ENCODE data around the gene CMIP. TPM values are rescaled to one million over a fixed set of nuclear protein-coding genes. Genes with fewer than 3 reads are reported as not detected.

The CMIP gene
- total RNA-seq, 3 donors from 2014 or later, result 14.9 to 23.9 (median 17.6) TPM

GRCh38 chr16:81635063-81635937, 190.7 kb downstream of the CMIP start:
- Histone ChIP-seq H3K27ac (peak overlapping the region; percentile 60 to 76), H3K4me1 (peaks cover 0 to 6% of the 10 kb centered on the region in 2 donors), H3K9me3 (no peaks in the 10 kb centered on the region), H3K27me3 (no peaks in the 10 kb centered on the region), H3K4me3 (no peak overlapping the region), H3K36me3 (no peaks in the 10 kb centered on the region)
- no peak for DNase-seq (ENCODE audit: low spot score in 2 of 2)
- TF ChIP-seq POLR2A (IDR thresholded peaks at IDR 0.05) (no peak), CTCF (IDR thresholded peaks at IDR 0.05) (no peak)
- intact Hi-C loops (cut with DNase I; ENCODE audit: low total_unique reads), result no loop called here

- intact Hi-C loops (cut with DNase I; ENCODE audit: low total_unique reads), result no loop called here
- Histone ChIP-seq H3K36me3 (no peaks in the 10 kb centered on the region), H3K9me3 (no peaks in the 10 kb centered on the region), H3K4me3 (no peak overlapping the region), H3K27me3 (no peaks in the 10 kb centered on the region), H3K4me1 (peaks cover 0 to 6% of the 10 kb centered on the region in 2 donors), H3K27ac (no peak overlapping the region)
- no peak for TF ChIP-seq CTCF (IDR thresholded peaks at IDR 0.05)
- no peak for TF ChIP-seq POLR2AphosphoS5 (IDR thresholded peaks at IDR 0.05)
- no peak for TF ChIP-seq POLR2A (IDR thresholded peaks at IDR 0.05)
- no peak for DNase-seq (ENCODE audit: low spot score in 2 of 2)
Observed at GRCh38 chr16:81636298-81636993, 191.8 kb downstream of the CMIP start.

- Histone ChIP-seq H3K27ac (peak overlapping the region; percentile 20 to 23), H3K4me1 (peaks cover 0 to 6% of the 10 kb centered on the region in 2 donors), H3K4me3 (no peak overlapping the region), H3K36me3 (no peaks in the 10 kb centered on the region), H3K9me3 (no peaks in the 10 kb centered on the region), H3K27me3 (no peaks in the 10 kb centered on the region)
- intact Hi-C loops (cut with DNase I; ENCODE audit: low total_unique reads), result no loop called here
- TF ChIP-seq POLR2AphosphoS5 (IDR thresholded peaks at IDR 0.05), result no peak
- no peak for DNase-seq (ENCODE audit: low spot score in 2 of 2)
Observed at GRCh38 chr16:81637336-81638235, 193.0 kb downstream of the CMIP start.

GRCh38 chr16:81638286-81638945, 193.8 kb downstream of the CMIP start:
- no peaks in the 10 kb centered on the region for H3K36me3 ChIP-seq
- no peak for DNase-seq (ENCODE audit: low spot score in 2 of 2)
- H3K4me1 ChIP-seq, result peaks cover 0 to 2% of the 10 kb centered on the region in 2 donors
- peak overlapping the region; percentile 20 to 62 for H3K27ac ChIP-seq
- no peaks in the 10 kb centered on the region for H3K27me3 ChIP-seq
- H3K4me3 ChIP-seq, result no peak overlapping the region
- no peak for TF ChIP-seq CTCF (IDR thresholded peaks at IDR 0.05)
- TF ChIP-seq POLR2A (IDR thresholded peaks at IDR 0.05), result no peak
- TF ChIP-seq POLR2AphosphoS5 (IDR thresholded peaks at IDR 0.05), result no peak
- intact Hi-C loops (cut with DNase I; ENCODE audit: low total_unique reads), result no loop called here
- H3K9me3 ChIP-seq, result no peaks in the 10 kb centered on the region

- Histone ChIP-seq H3K4me1 (no peaks in the 10 kb centered on the region), H3K4me3 (no peak overlapping the region), H3K27me3 (no peaks in the 10 kb centered on the region), H3K9me3 (no peaks in the 10 kb centered on the region), H3K27ac (peak overlapping the region in 1 of 2 donors; percentile 62), H3K36me3 (no peaks in the 10 kb centered on the region)
- no peak for DNase-seq (ENCODE audit: low spot score in 2 of 2)
- intact Hi-C loops (cut with DNase I; ENCODE audit: low total_unique reads), result no loop called here
- TF ChIP-seq POLR2AphosphoS5 (IDR thresholded peaks at IDR 0.05), result no peak
- TF ChIP-seq POLR2A (IDR thresholded peaks at IDR 0.05), result no peak
- no peak for TF ChIP-seq CTCF (IDR thresholded peaks at IDR 0.05)
Observed at GRCh38 chr16:81639348-81639747, 194.7 kb downstream of the CMIP start.
